Stimulated activated CD4-positive, alpha-beta T cell treated with anti-CD3 and anti-CD28 coated beads, Interleukin-4, amount 100 ng/mL, for 48 hours (primary cell): ENCODE results near the gene LINGO3.
A peak's percentile ranks its signal among the peaks of the same experiment; 100 is the strongest.
"Not testable (repeated sequence)": the region's sequence is repeated elsewhere in the genome, so short reads cannot be mapped to it uniquely, and the experiment has no call there.

Source experiments
- DNase-seq, 2 donors: peaks; one replicate each; pipeline ENCODE4 v3.0.0-alpha.2; 2020; ENCODE audit warnings: low read depth in 2 of 2

Gene LINGO3

DNA sequence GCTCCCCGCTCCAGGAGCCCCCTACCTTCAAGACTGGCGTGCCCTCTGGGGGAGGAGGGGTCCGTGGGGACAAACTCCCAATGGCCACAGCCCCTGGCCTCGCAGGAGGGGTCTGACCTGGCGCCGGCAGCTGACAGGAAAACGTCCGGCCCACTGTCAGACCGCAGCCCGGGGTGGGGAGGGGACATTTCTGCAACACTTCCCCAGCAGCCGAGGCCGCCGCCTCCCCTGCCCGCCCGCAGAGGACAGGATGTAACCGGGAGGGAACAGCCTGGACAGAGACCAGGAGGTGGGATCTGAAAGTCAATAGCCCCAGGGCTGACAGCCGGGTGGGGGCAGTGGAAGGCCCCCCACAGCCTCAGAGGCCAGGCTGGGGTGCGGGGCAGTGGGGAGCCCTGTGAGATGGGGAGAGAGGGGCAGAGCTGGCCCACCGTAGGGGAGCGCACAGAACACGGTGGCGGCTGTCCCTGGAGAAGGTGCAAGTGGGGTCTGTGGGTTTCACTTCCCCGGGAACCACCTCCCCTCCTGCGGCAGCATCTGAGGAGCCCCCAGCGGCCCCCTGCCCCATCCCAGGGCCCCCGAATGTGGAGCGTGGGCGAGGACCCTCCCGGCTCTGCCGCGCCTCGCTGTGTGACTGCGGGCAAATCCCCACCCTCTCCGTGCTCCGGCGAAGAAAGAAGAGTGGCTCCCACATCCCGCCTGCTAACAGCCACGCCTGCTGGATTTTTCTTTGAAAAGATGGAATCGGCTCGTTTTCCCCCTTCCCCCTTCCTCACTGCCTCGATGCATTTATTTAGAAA lies 25.7 kb downstream of the LINGO3 start, which contains the start of gene PEAK3:
PEAK3 (minus strand) TSS at position 114 of the 800 bp plus-strand sequence. CDS start 1,244 bp downstream, outside the sequence.
- no peak for DNase-seq

GRCh38 chr19:2281265-2282061 lies 26.5 kb downstream of the LINGO3 start:
- not testable (repeated sequence) for DNase-seq

GRCh38 chr19:2280633-2281264 lies 27.2 kb downstream of the LINGO3 start:
- no peak for DNase-seq

DNA sequence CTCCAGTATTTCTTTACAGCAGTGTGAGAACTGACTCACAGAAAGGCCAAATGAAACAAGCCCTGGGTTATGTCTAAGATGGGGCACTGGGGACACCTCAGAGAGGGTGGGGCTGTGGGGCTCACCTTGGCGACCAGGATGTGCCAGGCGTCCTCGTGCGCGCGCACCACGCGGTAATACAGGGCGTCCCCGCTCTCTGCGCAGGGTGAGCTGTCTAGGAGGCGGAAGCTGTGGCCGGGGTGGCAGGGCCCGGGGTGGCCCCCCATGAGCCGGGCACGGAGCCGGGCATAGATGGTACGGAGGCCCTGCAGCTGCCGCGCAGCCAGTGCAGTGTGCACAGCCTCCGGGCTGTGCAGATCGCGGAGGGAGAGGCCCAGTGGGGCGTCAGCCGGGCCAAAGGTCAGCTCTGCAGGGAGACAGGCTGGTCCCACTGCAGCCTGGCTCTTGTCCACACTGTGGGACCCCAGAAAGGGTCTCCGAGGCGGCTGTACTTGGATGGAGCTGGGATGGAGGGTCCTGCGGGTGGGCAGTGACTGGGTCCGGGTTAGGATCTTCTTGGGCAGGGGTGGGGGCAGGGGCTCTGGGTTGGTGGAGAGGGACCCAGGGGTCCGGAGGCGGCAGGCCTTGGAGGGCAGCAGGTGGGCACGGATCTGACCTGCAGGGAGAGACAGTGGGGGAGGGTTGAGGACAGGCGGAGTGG lies 29.3 kb downstream of the LINGO3 start:
- DNase-seq = no peak

GRCh38 chr19:2277138-2277537 lies 30.8 kb downstream of the LINGO3 start:
- no peak for DNase-seq

DNA sequence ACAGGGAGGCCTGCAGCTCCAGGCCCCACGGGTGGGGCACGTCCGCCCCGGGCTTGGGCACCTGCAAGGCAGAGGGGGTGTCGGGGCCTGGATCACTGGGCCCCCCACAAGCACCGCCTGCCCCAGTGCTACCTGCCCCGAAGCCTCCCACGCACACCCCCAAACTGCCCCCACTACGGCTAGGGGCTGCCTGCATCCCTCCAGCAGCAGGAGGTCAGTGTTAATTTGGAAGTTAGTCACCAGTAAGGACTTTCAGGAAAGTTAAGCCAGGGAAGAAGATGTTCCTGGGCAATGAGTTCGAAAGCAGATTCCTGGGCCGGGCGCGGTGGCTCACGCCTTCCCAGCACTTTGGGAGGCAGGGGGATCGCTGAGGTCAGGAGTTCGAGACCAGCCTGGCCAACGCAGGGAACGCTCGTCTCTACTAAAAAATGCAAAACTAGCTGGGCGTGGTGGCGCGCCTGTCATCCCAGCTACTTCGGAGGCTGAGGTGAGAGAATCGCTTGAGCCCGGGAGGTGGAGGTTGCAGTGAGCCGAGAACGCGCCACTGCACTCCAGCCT lies 31.4 kb downstream of the LINGO3 start:
- no peak for DNase-seq

DNA sequence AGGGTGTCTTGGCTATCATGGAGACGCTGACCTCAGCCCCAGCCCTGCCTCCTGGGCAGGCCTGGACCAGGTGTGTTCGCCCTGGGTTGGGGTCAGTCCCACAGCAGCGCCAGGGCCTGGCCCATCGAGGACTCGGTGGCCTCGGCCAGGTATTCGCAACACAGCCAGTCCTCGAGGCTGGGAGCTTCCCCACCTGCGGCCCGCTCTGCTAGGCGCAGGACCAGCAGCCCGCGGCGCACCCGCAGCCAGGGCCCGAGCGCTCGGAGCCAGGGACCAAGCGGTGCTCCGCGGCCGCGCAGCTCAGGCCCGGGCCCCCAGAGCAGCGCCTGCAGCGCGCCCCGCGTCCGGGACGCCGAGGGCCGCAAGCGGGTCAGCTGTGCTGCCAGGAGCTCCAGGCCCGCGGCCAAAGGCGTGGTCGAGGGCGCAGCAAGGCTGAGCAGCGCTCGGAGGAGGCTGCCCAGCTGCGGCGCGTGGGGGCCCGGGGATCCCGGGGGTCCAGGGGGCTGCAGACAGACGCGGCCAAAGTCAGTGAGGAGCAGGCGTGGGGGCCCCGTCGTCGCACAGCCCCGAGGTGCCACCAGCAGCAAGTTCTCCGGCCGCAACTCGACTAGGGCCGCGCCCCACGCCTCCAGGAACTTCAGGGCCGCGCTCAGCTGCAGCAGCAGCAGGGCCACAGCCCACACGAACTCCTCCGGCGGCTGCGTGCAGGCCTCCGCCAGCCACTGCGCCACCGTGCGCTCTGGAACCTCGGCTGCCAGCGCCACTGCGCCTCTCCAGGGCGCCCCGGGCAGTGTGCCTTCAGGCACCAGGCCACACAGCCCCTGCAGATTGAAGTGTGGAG lies 32.1 kb downstream of the LINGO3 start:
- no peak for DNase-seq

- no peak for DNase-seq
These were observed 32.9 kb downstream of the LINGO3 start for GRCh38 chr19:2274931-2275535.

DNA sequence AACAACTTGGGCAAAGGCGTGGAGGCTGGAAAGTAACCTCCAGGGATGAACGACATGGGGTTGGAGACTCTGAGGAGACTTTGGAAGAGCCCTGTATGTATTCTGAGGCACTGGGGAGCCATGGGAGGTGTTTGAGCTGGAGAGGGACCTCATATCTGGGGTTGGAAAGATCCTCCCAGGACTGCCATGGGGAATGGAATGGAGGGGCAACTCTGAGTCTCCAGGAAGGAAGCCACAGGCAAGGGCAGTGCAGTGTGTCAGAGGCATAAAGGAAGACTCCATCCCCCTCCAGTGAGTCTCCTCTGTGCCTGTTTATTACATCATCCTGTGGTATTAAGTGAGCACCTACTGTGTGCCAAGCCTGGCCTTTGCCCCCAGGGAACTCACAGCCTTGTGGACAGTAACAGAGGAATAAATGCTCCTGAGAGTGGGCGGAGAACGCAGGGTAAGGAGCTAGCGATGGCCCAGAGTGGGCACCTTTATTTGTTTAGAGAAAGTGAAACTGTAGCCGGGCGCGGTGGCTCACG lies 33.7 kb downstream of the LINGO3 start:
- DNase-seq = no peak

DNA sequence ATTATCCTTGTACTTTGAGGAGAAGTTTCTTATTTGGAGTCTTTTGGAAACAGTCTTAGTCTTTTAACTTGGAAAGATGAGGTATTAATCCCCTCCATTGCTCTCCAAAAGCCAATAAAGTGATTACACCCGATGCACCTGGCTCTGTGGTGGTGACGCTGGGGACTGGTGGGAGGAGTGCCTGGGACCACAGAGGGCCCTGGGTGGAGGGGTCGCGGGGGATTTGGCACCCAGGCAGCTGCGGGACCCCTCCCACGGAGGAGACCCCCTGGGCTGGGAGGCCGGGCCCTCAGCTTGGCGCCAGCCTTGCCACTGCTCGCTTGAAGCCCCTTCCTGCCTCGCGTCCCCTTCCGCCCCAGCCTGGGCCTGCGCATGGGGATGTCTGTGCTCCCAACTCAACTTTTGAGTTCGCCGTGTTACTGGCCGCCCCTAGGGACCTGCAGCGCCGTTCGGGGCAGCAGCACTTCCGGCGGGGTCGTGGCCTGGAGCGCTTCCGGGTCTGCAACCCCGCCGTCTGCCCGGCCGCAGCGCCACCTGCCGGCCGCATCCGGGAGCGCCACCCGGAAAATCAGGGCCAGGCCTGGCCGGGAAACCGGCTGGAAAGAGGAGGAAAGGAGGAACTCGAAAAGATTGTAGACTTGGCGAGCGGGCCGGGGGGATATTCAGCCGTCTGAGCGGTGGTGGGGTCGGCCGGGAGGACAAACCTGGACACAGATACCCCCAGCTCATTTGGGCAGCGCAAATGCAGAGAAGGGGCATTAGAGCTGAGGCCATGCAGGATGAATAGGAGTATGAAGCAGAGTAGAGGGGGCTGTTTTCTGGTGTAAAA lies 34.4 kb downstream of the LINGO3 start:
- DNase-seq = peak; percentile 72 to 75

DNA sequence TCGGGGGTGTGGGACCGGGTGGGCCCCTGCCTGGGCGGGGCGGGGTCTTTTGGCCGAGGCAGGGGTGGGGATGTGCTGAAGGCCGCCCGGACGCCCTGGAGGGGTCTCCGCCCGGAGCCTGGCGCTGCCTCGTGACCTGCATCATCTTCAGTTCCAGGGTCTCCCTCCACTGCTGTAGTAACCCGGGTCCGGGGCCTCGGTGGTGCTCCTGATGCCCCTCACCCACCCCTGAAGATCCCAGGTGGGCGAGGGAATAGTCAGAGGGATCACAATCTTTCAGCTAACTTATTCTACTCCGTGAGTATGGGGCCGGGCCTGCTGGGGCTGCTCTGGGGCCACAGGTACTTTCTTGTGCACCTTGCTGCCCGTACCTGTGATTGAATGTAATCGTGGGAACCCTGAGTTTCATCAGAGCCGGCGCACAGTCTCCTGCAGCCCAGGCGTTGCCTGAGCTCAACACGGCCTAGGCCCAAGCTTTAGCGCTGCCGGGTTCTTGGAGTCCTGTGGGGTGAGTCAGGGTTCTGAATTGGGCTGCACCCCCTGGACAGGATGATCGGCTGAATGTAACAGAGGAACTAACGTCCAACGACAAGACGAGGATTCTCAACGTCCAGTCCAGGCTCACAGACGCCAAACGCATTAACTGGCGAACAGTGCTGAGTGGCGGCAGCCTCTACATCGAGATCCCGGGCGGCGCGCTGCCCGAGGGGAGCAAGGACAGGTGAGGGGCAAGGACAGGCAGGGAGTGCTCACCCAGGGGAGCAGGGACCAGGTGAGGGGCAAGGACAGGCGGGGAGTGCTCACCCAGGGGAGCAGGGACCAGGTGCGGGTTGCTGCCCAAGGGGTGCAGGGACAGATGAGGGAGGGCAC lies 36.5 kb downstream of the LINGO3 start:
- no peak for DNase-seq

GRCh38 chr19:2270423-2271233 lies 37.3 kb downstream of the LINGO3 start:
- peak; percentile 60 to 67 for DNase-seq

- DNase-seq = no peak
These were observed 37.9 kb downstream of the LINGO3 start for GRCh38 chr19:2270157-2270422.

- DNase-seq = peak; percentile 98
These were observed 38.5 kb downstream of the LINGO3 start for GRCh38 chr19:2269244-2270156.

DNA sequence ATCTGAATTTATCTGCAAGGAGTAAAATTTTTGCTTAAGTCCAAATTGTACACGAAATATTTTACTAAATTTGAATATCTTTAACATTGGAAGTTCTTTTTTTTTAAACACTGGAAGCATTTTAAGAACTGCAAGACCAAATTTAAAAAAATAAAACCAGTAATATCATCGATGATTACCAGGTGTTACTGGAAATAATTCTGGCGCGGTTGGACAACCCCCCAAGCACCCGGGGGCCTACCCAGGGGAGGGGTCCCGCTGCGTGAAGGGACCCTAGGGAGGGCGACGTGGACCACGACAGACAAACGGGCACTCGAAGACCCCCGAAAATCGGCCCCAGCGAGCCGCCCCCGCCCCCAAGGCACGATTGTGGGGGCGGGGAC lies 39.1 kb downstream of the LINGO3 start:
- no peak for DNase-seq

GRCh38 chr19:2268480-2268830 lies 39.5 kb downstream of the LINGO3 start:
- no peak for DNase-seq
